ENCODE measurements around the gene POMC. TPM values are rescaled to one million over a fixed set of nuclear protein-coding genes. Genes with fewer than 3 reads are reported as not detected.

Gene POMC
- total and polyA plus RNA-seq, 2 of the 4 experiments (the other 2 are of a cell fraction), result 0.17 TPM; not detected in 1

DNA sequence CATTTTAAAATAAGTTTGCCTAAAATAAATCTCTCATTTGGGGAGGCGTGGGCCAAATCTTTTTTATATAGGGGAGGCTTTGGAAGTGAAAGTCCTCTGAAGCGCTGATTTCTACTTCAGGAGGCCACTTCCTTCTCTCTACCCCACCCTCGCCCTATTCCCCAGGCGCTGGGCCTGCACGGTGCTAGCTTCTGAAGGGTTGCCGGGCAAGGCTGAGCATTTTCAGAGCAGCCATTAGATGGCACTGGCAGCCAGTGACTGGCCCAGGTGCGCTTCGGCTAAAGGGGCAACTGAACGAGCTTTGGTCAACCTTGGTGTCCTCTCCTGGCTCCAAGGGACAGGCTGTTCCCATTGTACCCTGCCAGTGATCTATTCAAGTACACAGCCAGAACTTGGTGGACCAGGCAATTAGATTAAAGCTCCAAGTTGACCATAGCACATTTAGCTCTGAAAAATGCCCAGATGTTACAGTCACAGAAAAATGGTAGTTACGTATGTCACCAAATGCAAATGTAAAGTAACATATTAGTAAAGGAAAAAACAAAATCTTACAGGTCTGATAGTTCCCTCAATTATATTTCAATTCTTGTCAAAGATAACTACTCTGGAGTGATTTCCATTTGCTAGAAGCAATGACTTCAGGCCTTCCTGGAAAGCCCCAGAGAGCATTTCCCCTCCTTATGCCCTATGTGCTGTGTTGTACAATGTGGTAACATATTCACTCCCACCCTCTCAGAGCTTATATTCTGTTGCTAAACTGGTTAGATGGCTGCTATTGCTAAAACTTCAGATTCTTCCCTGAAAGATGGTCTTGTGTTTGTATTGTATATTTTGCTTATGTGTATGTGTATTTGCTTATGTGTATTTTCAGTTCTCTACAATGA lies 2.1 kb downstream of the POMC start:
- WGBS, 2 experiments (ENCODE audit: extremely low coverage in 2 of 2, insufficient read length in 1 of 2), result no CpG with 5 or more reads among the region's 10 CpGs
- Histone ChIP-seq H4K8ac (ENCODE audit: low read depth in 2 of 2, low read length in 2 of 2) (no peak overlapping the region), H2BK5ac (ENCODE audit: low read depth, low read length, poor library complexity, severe bottlenecking) (no peak overlapping the region), H3K56ac (ENCODE audit: extremely low read depth, insufficient read depth, low read length) (no peak overlapping the region), H3K36me3 (ENCODE audit: control insufficient read depth, insufficient read depth, low read length) (no peaks in the 10 kb centered on the region), H3K18ac (ENCODE audit: low read depth, low read length) (no peak overlapping the region), H3K4me3 (ENCODE audit: insufficient read depth, low read depth, low read length) (no peak overlapping the region), H3K4me2 (ENCODE audit: low read depth, low read length) (no peak overlapping the region), H3K4me1 (ENCODE audit: control insufficient read depth, insufficient read depth, low read length) (peaks cover 2% of the 10 kb centered on the region; the same call in 1 of the 2 replicates), H3K27ac (ENCODE audit: insufficient read depth, low read length) (no peak overlapping the region), H3K9me1 (ENCODE audit: insufficient read depth, low read length) (no peaks in the 10 kb centered on the region; the same call in 1 of the 2 replicates), H3K4ac (ENCODE audit: low read depth, low read length) (no peak overlapping the region), H3K23ac (ENCODE audit: low read depth, low read length) (no peak overlapping the region), H2AK5ac (ENCODE audit: low read depth, low read length) (no peak overlapping the region), H2AK9ac (replicated peaks; ENCODE audit: low read depth, low read length, poor library complexity) (no peak overlapping the region), H4K91ac (ENCODE audit: insufficient read depth, low read depth, low read length) (no peak overlapping the region), H3K9me3 (ENCODE audit: control insufficient read depth, insufficient read depth, low read length) (peaks cover 10% of the 10 kb centered on the region), H2AFZ (replicated peaks; ENCODE audit: low read length, poor library complexity) (peak overlapping the region; percentile 40), H3K27me3 (ENCODE audit: control insufficient read depth, insufficient read depth, low read length) (peaks cover 77% of the 10 kb centered on the region), H3K14ac (replicated peaks; ENCODE audit: low read depth, low read length) (no peak overlapping the region), H2BK20ac (ENCODE audit: low read depth, low read length) (no peak overlapping the region), H4K20me1 (ENCODE audit: insufficient read depth, low read length) (no peaks in the 10 kb centered on the region), H4K5ac (ENCODE audit: low read depth, low read length) (no peak overlapping the region), H2BK120ac (ENCODE audit: low read depth, low read length) (no peak overlapping the region), H2BK15ac (ENCODE audit: low read depth, low read length) (no peak overlapping the region), H3K79me1 (ENCODE audit: low read depth in 1 of 2, low read length in 2 of 2) (no peaks in the 10 kb centered on the region), H3K9ac (ENCODE audit: low read depth, low read length) (no peak overlapping the region)
- CTCF ChIA-PET, result no interaction called here
- DNase-seq (no peak), ATAC-seq (ENCODE audit: low read depth) (peak; percentile 40)
- POLR2A ChIA-PET (ENCODE audit: unreplicated experiment), result no interaction called here
- in situ Hi-C loops (cut with MboI; ENCODE audit: low sequenced_read_pairs), result no loop called here
- TF ChIP-seq MXI1 (IDR thresholded peaks at IDR 0.05; ENCODE audit: borderline replicate concordance, low read depth, low read length) (no peak), MAFK (IDR thresholded peaks at IDR 0.05; ENCODE audit: low read depth, low read length) (no peak), MAZ (IDR thresholded peaks at IDR 0.05; ENCODE audit: borderline replicate concordance, low read depth, low read length) (no peak), RAD21 (IDR thresholded peaks at IDR 0.05; ENCODE audit: low read length) (0 out of 2 replicates have a peak, but pooled peaks have one; percentile 24), CHD1 (IDR thresholded peaks at IDR 0.05; ENCODE audit: low read depth, low read length) (no peak), RFX5 (IDR thresholded peaks at IDR 0.05; ENCODE audit: low read depth, low read length) (no peak)
- TF ChIP-seq, protein P1, sequence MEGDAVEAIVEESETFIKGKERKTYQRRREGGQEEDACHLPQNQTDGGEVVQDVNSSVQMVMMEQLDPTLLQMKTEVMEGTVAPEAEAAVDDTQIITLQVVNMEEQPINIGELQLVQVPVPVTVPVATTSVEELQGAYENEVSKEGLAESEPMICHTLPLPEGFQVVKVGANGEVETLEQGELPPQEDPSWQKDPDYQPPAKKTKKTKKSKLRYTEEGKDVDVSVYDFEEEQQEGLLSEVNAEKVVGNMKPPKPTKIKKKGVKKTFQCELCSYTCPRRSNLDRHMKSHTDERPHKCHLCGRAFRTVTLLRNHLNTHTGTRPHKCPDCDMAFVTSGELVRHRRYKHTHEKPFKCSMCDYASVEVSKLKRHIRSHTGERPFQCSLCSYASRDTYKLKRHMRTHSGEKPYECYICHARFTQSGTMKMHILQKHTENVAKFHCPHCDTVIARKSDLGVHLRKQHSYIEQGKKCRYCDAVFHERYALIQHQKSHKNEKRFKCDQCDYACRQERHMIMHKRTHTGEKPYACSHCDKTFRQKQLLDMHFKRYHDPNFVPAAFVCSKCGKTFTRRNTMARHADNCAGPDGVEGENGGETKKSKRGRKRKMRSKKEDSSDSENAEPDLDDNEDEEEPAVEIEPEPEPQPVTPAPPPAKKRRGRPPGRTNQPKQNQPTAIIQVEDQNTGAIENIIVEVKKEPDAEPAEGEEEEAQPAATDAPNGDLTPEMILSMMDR (conservative IDR thresholded peaks at IDR 0.05; ENCODE audit: low read depth, low read length), result peak; percentile 27
- dilution Hi-C loops (cut with HindIII; ENCODE audit: low sequenced_read_pairs, unreplicated experiment), result no loop called here
- intact Hi-C loops (cut with micrococcal nuclease), result no loop called here
- BruUV-seq (replicated peaks), result no TSS peak
